WERI-Rb-1 (cell line): ENCODE results near the gene NCAPG.
"Not testable (repeated sequence)": the region's sequence is repeated elsewhere in the genome, so short reads cannot be mapped to it uniquely, and the experiment has no call there.

Experiments
- DNase-seq: peaks from one replicate; pipeline ENCODE4 v3.0.0-alpha.2; 2020
- H3K27ac ChIP-seq: fragments of 250-450 bp; sonication (Bioruptor Pico); 2 replicates; pipeline ENCODE4 v1.5.1; 2020; ENCODE audit warnings: mild to moderate bottlenecking, moderate library complexity
- H3K27me3 ChIP-seq: fragments of 250-450 bp; sonication (Bioruptor Pico); 2 replicates; pipeline ENCODE4 v1.5.1; 2021; ENCODE audit warnings: mild to moderate bottlenecking, low read depth, moderate library complexity; ENCODE audit not compliant: insufficient read depth, severe bottlenecking
- H3K36me3 ChIP-seq: fragments of 250-450 bp; sonication (Bioruptor Pico); 2 replicates; pipeline ENCODE4 v1.5.1; 2020; ENCODE audit warnings: mild to moderate bottlenecking, moderate library complexity
- H3K4me3 ChIP-seq: 2 replicates; pipeline ENCODE4 v1.5.1; 2011; ENCODE audit warnings: low read depth, mild to moderate bottlenecking, control low read depth, low read length
- H3K9me3 ChIP-seq: fragments of 250-450 bp; sonication (Bioruptor Pico); 2 replicates; pipeline ENCODE4 v1.5.1; 2021; ENCODE audit warnings: mild to moderate bottlenecking, moderate library complexity; ENCODE audit not compliant: severe bottlenecking
- TF ChIP-seq, protein P1 (sequence below): IDR thresholded peaks from 2 replicates; pipeline ENCODE4 v1.5.1; 2011; ENCODE audit warnings: low read depth, mild to moderate bottlenecking, control low read depth, inconsistent platforms, low read length

The NCAPG gene

DNA sequence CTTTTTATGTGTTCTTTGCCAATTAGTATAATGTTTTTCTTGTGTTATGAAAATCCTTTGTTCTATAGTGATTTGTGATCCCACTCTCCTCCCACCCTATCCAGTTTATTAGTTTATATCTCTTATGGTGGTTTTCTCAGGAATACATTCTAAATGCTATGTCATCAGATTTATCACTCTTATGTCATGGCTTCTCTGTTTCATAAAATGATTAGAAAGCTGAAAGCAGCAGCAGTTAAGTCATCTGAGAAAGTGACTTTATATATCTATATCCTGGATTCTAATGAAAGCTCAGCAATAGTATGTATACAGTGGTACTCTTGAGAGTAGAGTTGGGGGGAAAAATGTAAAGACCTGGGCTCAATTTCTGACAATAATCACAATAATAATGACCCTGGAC, 41.2 kb downstream of the NCAPG start:
- Histone ChIP-seq H3K27me3 (no peaks in the 10 kb centered on the region), H3K4me3 (no peak overlapping the region), H3K27ac (no peak overlapping the region), H3K36me3 (peaks cover 6% of the 10 kb centered on the region), H3K9me3 (peaks cover 14% of the 10 kb centered on the region)
- DNase-seq = no peak
- TF ChIP-seq, protein P1, sequence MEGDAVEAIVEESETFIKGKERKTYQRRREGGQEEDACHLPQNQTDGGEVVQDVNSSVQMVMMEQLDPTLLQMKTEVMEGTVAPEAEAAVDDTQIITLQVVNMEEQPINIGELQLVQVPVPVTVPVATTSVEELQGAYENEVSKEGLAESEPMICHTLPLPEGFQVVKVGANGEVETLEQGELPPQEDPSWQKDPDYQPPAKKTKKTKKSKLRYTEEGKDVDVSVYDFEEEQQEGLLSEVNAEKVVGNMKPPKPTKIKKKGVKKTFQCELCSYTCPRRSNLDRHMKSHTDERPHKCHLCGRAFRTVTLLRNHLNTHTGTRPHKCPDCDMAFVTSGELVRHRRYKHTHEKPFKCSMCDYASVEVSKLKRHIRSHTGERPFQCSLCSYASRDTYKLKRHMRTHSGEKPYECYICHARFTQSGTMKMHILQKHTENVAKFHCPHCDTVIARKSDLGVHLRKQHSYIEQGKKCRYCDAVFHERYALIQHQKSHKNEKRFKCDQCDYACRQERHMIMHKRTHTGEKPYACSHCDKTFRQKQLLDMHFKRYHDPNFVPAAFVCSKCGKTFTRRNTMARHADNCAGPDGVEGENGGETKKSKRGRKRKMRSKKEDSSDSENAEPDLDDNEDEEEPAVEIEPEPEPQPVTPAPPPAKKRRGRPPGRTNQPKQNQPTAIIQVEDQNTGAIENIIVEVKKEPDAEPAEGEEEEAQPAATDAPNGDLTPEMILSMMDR = no peak

DNA sequence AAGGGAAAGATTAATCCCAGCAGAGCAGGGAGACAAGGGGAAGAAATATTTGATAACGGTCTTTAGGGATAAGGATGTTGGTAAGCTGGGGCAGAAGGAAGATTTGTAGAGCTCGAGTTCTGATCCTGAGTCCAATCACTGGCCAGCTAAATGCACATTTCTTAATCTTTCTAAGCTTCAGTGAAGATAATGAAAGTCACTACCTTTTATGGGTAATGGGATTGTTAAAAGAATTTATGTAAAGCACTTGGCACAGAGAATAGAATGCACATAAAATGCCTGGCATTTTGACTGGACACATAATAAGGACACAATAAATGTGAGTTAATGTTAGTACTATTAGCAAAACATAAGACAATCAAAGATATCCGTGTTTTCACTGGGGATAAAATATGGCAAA, 43.3 kb downstream of the NCAPG start:
- peaks cover 5% of the 10 kb centered on the region for H3K9me3 ChIP-seq
- no peak overlapping the region for H3K27ac ChIP-seq
- TF ChIP-seq, protein P1 = no peak
- H3K27me3 ChIP-seq = no peaks in the 10 kb centered on the region
- H3K36me3 ChIP-seq = no peaks in the 10 kb centered on the region
- H3K4me3 ChIP-seq = no peak overlapping the region
- peak; percentile 32 for DNase-seq

DNA sequence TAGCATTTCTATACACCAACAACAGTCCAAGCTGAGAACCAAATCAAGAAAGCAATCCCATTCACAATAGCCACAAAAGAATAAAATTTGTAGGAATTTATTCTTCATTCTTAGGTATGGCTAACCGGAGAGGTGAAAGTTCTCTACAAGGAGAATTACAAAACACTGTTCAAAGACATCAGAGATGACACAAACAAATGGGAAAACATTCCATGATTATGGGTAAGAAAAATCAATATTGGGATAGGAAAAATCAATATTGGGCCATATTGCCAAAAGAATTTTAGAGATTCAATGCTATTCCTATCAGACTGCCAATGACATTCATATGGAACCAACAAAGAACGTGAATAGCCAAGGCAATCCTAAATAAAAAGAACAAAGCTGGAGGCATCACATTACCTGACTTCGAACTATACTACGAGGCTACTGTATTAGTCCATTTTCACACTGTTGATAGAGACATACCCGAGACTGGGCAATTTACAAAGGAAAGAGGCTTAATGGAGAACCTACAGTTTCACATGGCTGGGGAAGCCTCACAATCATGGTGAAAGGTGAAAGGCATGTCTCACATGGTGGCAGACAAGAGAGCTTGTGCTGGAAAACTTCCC, 49.1 kb downstream of the NCAPG start:
- Histone ChIP-seq H3K36me3 (peaks cover 11% of the 10 kb centered on the region), H3K27me3 (no peaks in the 10 kb centered on the region), H3K9me3 (peaks cover 2% of the 10 kb centered on the region), H3K4me3 (no peak overlapping the region), H3K27ac (no peak overlapping the region)
- TF ChIP-seq, protein P1 = no peak
- DNase-seq = no peak

DNA sequence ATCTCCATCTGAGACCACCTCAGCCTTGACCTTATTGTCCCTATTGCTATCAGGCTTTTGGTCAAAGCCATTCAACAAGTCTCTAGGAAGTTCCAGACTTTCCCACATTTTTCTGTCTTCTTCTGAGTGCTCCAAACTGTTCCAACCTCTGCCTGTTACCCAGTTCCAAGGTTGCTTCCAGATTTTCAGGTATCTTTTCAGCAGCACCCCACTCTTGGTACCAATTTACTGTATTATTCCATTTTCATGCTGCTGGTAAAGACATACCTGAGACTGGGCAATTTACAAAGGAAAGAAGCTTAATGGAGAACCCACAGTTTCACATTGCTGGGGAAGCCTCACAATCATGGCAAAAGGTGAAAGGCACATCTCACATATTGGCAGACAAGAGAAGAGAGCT, 51.1 kb downstream of the NCAPG start:
- H3K4me3 ChIP-seq, DNase-seq, H3K27ac ChIP-seq, H3K9me3 ChIP-seq, H3K27me3 ChIP-seq: not testable (repeated sequence)
- peaks cover 13% of the 10 kb centered on the region for H3K36me3 ChIP-seq

DNA sequence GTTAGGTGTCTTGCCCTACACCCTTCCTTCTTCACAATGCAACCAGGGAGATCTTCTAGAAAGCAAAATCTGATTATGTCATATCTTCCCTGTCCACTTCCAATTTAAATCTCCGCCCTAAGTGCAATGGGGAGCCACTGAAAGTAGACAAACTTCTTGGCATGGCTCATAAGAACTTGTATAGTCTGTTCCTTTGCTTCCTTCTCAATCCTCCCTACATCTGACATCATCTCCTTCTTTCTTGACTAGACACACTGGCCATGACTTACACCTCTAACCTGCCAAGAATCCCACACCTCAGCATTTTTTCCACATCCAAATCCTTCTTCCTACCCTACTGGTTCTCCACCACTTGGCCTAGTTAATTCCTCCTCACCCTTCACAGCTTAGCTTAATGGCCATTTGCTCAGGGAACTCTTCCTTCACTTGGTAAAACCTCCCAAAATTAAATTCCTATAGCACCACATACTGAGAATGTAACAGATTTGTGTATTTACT, 55.1 kb downstream of the NCAPG start:
- Histone ChIP-seq H3K27me3 (no peaks in the 10 kb centered on the region), H3K27ac (no peak overlapping the region), H3K9me3 (peaks cover 2% of the 10 kb centered on the region), H3K4me3 (no peak overlapping the region), H3K36me3 (peaks cover 13% of the 10 kb centered on the region)
- DNase-seq = no peak
- TF ChIP-seq, protein P1 = no peak

- no peaks in the 10 kb centered on the region for H3K27me3 ChIP-seq
- no peak for DNase-seq
- H3K9me3 ChIP-seq = peaks cover 2% of the 10 kb centered on the region
- TF ChIP-seq, protein P1 = no peak
- no peak overlapping the region for H3K4me3 ChIP-seq
- peaks cover 13% of the 10 kb centered on the region for H3K36me3 ChIP-seq
- no peak overlapping the region for H3K27ac ChIP-seq
Measured at GRCh38 chr4:17866810-17867209, 56.0 kb downstream of the NCAPG start.
